GM12873 (cell line): ENCODE data around the gene WFS1.

Experiments used
- TF ChIP-seq, protein P1 (sequence below): IDR thresholded peaks from 2 replicates; pipeline ENCODE4 v1.5.1; 2012; ENCODE audit warnings: low read depth, mild to moderate bottlenecking, moderate library complexity, low read length, control low read depth; ENCODE audit not compliant: insufficient read depth; ENCODE audit errors: missing control alignments

The WFS1 gene

DNA sequence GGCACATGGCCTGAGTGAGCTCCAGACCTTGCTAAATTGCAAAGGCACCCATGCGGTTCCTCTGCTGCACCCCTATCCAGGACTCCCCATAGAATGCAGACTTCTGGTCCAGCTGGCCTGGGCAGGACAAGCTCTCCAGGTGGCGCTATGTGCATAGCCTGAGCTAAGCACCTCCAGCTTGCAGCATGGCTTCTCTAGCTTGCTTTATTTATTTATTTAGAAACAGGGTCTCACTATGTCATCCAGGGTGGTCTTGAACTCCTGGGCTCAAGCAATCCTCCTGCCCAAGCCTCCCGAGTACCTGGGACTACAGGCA, 5.5 kb upstream of the WFS1 start:
- TF ChIP-seq, protein P1, sequence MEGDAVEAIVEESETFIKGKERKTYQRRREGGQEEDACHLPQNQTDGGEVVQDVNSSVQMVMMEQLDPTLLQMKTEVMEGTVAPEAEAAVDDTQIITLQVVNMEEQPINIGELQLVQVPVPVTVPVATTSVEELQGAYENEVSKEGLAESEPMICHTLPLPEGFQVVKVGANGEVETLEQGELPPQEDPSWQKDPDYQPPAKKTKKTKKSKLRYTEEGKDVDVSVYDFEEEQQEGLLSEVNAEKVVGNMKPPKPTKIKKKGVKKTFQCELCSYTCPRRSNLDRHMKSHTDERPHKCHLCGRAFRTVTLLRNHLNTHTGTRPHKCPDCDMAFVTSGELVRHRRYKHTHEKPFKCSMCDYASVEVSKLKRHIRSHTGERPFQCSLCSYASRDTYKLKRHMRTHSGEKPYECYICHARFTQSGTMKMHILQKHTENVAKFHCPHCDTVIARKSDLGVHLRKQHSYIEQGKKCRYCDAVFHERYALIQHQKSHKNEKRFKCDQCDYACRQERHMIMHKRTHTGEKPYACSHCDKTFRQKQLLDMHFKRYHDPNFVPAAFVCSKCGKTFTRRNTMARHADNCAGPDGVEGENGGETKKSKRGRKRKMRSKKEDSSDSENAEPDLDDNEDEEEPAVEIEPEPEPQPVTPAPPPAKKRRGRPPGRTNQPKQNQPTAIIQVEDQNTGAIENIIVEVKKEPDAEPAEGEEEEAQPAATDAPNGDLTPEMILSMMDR, result peak; percentile 73

DNA sequence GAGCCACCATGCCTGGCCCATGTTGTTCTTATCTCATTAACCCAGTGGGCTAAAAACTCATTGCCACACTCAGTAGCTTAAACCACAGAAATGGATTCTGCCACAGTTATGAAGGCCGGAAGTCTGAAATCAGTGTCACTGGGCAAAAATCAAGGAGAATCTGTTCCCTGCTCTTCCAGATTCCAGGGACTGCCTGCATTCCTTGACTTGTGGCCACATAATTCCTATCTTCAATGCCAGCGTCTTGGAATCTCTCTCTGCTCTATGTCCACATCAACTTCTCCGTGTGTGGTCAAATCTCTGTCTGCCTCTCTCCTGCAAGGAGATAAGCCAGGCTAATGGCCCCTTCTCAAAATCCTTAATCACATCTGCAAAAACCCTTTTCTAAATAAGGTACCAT, 4.1 kb upstream of the WFS1 start:
- TF ChIP-seq, protein P1, result no peak

DNA sequence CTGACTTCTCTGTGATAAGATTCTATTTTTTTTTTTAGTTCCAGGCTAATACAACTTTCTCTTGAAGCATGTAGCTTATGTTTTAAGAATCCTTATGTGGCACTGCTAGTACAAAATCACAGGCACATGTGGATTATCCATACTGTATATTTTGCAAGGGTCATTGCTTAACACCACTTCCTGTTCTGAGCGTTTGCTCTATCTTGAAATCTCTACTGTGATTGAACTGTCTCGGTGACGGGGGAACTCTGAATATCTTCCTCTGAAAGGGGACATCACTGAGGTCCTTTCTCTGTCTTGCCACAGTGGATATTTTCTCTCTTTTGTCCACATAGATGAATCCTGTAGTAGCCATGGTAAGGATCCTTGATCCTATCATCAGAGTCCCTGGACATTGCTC, 2.1 kb upstream of the WFS1 start:
- TF ChIP-seq, protein P1, result no peak

DNA sequence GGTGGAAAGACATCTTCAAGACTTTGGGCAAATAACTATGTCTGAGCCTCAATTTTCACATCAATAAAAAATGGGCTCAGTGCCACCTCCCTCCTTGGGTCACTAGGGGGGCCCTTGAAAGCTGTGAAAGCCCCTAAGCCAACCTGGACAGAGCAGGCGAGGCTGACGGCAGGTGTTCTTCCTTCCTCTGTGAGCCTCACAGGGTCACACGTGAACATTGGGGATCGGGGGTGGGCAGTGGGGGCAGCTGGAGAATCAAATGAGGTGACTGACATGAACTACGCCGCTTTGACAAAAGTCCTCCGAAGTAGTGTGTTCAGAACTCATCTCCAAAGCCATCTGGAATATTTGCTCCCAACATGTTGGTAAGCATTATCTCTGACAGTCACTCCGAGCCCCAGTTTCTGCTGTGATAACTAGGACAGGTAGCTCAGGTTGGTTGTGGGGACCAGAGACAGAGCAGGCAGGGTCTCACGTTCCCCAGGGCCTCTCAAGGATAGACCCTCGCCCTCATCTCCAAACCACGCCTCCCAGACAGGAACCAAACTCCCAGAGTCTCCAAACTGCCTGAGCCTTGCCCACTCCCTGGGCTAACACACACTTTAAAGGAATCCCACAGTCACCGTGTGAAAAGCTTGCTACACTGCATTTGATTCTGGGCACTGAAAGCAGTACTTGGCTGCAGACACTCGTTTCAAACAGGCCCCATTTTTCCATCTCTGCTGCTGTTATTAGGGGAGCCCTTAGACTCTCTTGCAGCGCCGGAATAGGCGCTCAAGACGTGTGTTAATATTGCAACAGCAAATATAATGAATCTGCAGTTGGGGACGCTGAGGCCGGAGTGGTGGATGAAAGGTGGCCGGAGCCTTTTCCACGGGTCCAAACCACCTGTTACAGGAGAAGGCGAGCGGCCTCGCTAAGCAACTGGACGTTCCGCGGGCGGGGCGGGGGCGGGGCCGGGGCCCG, 717 bp upstream of the WFS1 start:
- TF ChIP-seq, protein P1, result no peak

DNA sequence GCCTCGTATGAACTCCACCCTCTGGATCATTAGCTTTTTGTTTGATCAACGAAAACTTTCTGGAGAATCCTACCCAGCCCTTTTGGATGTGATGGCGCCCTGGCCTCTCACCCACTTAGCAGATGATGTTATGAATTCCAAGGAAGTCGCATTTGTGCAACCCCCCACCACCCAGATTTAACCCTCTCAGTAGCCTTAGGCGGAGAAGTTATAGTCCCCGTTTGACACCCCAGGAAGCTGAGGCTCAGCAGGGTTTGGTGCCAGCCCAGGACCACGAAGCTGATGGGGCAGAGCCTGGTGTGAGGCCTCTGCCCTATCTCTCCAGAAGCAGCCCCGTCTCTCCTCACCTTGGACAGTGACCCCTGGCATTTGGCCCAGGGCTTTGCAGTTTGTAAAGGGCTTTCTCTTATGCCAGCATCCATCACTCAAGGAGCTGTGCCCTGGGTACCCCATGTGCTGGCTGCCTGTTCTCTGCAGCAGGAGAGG, 1.0 kb downstream of the WFS1 start:
- TF ChIP-seq, protein P1, result no peak

DNA sequence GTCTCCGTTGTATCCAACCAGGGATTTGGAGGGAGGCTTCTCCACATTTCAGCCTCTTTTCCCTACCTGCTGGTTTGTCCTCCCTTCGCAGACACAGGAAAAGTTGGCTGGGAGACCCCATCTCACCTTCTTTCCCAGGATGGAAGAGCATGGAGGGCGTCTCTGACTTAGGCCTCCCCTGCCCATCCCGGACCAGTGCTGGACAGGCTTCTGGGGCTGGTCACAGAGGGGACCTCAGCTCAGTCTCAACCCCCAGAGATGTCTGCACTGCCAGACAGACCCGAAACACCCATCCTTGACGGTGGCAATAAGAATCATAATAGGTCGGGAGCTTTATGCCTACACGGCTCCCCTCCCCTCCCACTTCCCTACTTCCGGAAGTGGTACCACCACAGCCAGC, 1.6 kb downstream of the WFS1 start:
- TF ChIP-seq, protein P1, result no peak

DNA sequence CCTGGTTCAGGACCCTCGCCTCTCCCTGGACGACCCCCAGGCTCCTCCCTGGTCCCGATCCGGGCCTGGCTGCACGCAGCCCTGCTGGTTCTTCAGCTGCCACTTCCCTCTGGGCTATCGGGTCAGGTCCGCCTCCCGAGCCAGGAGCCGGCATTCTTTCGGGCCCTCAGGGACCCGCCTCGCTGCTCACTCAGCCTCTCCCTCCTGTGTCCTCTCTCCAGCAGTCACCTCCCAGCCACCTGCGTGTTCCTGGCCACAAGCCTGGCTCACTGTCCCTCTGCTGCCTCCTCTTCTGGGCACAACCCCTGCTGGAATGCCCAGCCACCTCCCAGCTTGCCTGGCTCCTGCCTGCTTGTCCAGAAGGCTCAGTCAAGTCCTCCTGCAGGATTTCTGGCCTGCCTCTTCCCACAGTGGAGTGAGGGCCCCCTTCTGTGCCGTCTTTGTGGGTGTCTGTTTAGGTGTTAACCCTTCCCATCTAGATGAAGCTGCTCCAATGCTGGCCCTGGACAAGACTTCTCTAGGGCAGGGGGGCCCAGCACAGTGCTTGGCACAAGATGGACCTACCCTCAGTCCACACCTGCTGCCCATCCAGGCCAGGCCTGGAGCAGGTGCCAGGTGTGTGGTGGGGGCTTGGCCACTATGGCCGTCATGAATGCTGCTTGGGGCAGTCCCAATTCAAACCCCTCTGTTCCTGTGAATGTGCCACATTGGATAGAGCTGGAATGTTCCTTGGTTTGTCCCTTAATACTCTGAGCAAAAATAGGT, 2.2 kb downstream of the WFS1 start:
- TF ChIP-seq, protein P1, result no peak
